K562 (cell line): Measurements from ENCODE around the gene PCSK5. TPM values are rescaled to one million over a fixed set of nuclear protein-coding genes. Genes with fewer than 3 reads are reported as not detected.

Experiments
- ATAC-seq: fragments of 200-7000 bp; cut with Tn5 transposase; 3 replicates; pipeline ENCODE4 v1.9.1; 2020; ENCODE audit warnings: moderate library complexity
- BruUV-seq: library from RNA; stranded (reverse); fragments of 400-500 nt; replicated peaks from 2 replicates; lab custom pipeline; 2021; lab: Mats Ljungman, UMichigan
- CTCF ChIA-PET: fragments of 300-600 bp; formaldehyde crosslinking; extraction: SDS; loops from one replicate; lab custom pipeline; 2021; ENCODE audit warnings: low intra/inter-chr PET ratio; lab: Yijun Ruan, JAX
- POLR2A ChIA-PET: fragments of 300-600, 350-650 bp; sonication (Branson Sonifier 250); formaldehyde crosslinking; extraction: SDS; loops from one replicate; lab custom pipeline; 2021; ENCODE audit warnings: antibody characterized with exemption, inconsistent platforms; lab: Yijun Ruan, JAX
- DNase-seq, 4 experiments: peaks; one replicate each; pipeline versions ENCODE4 v3.0.0 to v3.0.0-alpha.2; 2011 to 2018; ENCODE audit warnings: low spot score in 3 of 4, mixed read lengths in 3 of 4; ENCODE audit errors: extremely low read depth in 1 of 4
- FAIRE-seq: peaks from 2 replicates; lab custom pipeline; 2011; peaks lifted over from hg19 to GRCh38; lab: Jason Lieb, UNC
- H2AFZ ChIP-seq: 2 replicates; pipeline ENCODE4 v1.6.0; 2011; ENCODE audit warnings: low read depth, low read length, control low read depth, inconsistent platforms
- H3K27ac ChIP-seq: fragments of 200-600 bp; 3 replicates; pipeline ENCODE4 v1.8.0; 2011; ENCODE audit warnings: low read depth, mild to moderate bottlenecking, control low read depth, inconsistent platforms, low read length, moderate library complexity, mixed read lengths; ENCODE audit errors: extremely low read depth
- H3K27me3 ChIP-seq, 2 experiments: fragments of 300-600 bp in 1 of 2; 2 replicates in 1 of 2; 3 replicates in 1 of 2; pipeline versions ENCODE4 v1.6.0 to v1.8.0; 2011; ENCODE audit warnings: inconsistent platforms in 2 of 2, low read length in 2 of 2, mild to moderate bottlenecking in 1 of 2, mixed read lengths in 1 of 2, moderate library complexity in 1 of 2; ENCODE audit not compliant: control insufficient read depth in 2 of 2, insufficient read depth in 2 of 2
- H3K36me3 ChIP-seq: fragments of 300-600 bp; 3 replicates; pipeline ENCODE4 v1.8.0; 2011; ENCODE audit warnings: mild to moderate bottlenecking, low read length, inconsistent platforms; ENCODE audit not compliant: control insufficient read depth, insufficient read depth
- H3K4me1 ChIP-seq, 2 experiments: fragments of 200-600 bp in 1 of 2; replicated peaks in 1 of 2; 2 replicates in 1 of 2; 3 replicates in 1 of 2; pipeline versions ENCODE4 v1.5.1 to v1.8.0; 2011; ENCODE audit warnings: inconsistent platforms in 2 of 2, low read length in 2 of 2, mild to moderate bottlenecking in 1 of 2, mixed read lengths in 1 of 2, moderate library complexity in 1 of 2; ENCODE audit not compliant: control insufficient read depth in 2 of 2, insufficient read depth in 2 of 2
- H3K4me2 ChIP-seq: 2 replicates; pipeline ENCODE4 v1.6.1; 2011; ENCODE audit warnings: low read length, control low read depth, inconsistent platforms, mixed read lengths; ENCODE audit not compliant: insufficient read depth
- H3K4me3 ChIP-seq: fragments of 200-600 bp; sonication (generic), shearing (Covaris generic); 2 replicates; pipeline ENCODE4 v1.5.1; 2016; ENCODE audit warnings: control low read depth, inconsistent platforms
- H3K79me2 ChIP-seq: fragments of 200-600 bp; 3 replicates; pipeline ENCODE4 v1.8.0; 2011; ENCODE audit warnings: low read length, inconsistent platforms; ENCODE audit not compliant: control insufficient read depth, insufficient read depth
- H3K9ac ChIP-seq, 2 experiments: 2 replicates each; pipeline versions ENCODE4 v1.6.0 to v1.6.1; 2011; ENCODE audit warnings: low read depth in 2 of 2, low read length in 2 of 2, control low read depth in 1 of 2, inconsistent platforms in 1 of 2, mild to moderate bottlenecking in 1 of 2, mixed read lengths in 1 of 2; ENCODE audit not compliant: insufficient read depth in 1 of 2
- H3K9me1 ChIP-seq: one replicate; pipeline ENCODE4 v1.6.0; 2011; ENCODE audit warnings: inconsistent platforms, mild to moderate bottlenecking, low read length, moderate library complexity; ENCODE audit not compliant: control insufficient read depth, insufficient read depth
- H3K9me3 ChIP-seq: replicated peaks from 2 replicates; pipeline ENCODE4 v1.5.1; 2011; ENCODE audit warnings: low read depth, low read length, inconsistent platforms; ENCODE audit not compliant: control insufficient read depth, insufficient read depth
- H4K20me1 ChIP-seq: replicated peaks from 2 replicates; pipeline ENCODE4 v1.6.1; 2011; ENCODE audit warnings: low read length, inconsistent platforms, mixed read lengths; ENCODE audit not compliant: control insufficient read depth, insufficient read depth
- ARID2 ChIP-seq: fragments of 450-650 bp; IDR thresholded peaks from 2 replicates; pipeline ENCODE4 v1.6.1; 2017; ENCODE audit warnings: antibody characterized with exemption, mild to moderate bottlenecking
- ARNT ChIP-seq, 2 experiments: fragments of 450-650 bp; IDR thresholded peaks; 2 replicates each; pipeline ENCODE4 v1.6.1; 2016; ENCODE audit warnings: mild to moderate bottlenecking in 1 of 2
- BRD9 ChIP-seq: fragments of 450-650 bp; IDR thresholded peaks from 2 replicates; pipeline ENCODE4 v1.6.1; 2018; ENCODE audit warnings: low read depth; ENCODE audit not compliant: partially characterized antibody
- CAMTA2 ChIP-seq: fragments of 250-450 bp; sonication (Bioruptor Pico); conservative IDR thresholded peaks from 2 replicates; pipeline ENCODE4 v1.5.1; 2022
- ESRRA ChIP-seq: fragments of 450-650 bp; IDR thresholded peaks from 2 replicates; pipeline ENCODE4 v1.6.1; 2014; ENCODE audit warnings: low read depth, mild to moderate bottlenecking, moderate library complexity, borderline replicate concordance
- HOMEZ ChIP-seq: fragments of 250-450 bp; sonication (Bioruptor Pico); IDR thresholded peaks from 2 replicates; pipeline ENCODE4 v1.4.0; 2020; ENCODE audit warnings: mild to moderate bottlenecking, moderate library complexity
- ILK ChIP-seq: fragments of 450-650 bp; IDR thresholded peaks from 2 replicates; pipeline ENCODE4 v1.6.1; 2016; ENCODE audit warnings: missing genetic modification characterization, low read depth, mild to moderate bottlenecking, missing compliant biosample characterization, moderate library complexity, borderline replicate concordance
- KDM5B ChIP-seq: fragments of 200-600 bp; sonication (generic); IDR thresholded peaks from 2 replicates; pipeline ENCODE4 v1.6.1; 2012; ENCODE audit warnings: low read depth, mild to moderate bottlenecking, moderate library complexity, low read length, control low read depth, inconsistent platforms; ENCODE audit not compliant: insufficient replicate concordance
- LEF1 ChIP-seq: fragments of 450-650 bp; IDR thresholded peaks from 2 replicates; pipeline ENCODE4 v1.6.1; 2016; ENCODE audit warnings: mild to moderate bottlenecking
- NFE2L1 ChIP-seq: fragments of 450-650 bp; IDR thresholded peaks from 2 replicates; pipeline ENCODE4 v1.6.1; 2016; ENCODE audit warnings: missing genetic modification characterization, low read depth, mild to moderate bottlenecking, missing compliant biosample characterization, moderate library complexity, borderline replicate concordance
- OTX1 ChIP-seq: fragments of 450-650 bp; formaldehyde crosslinking; IDR thresholded peaks from 2 replicates; pipeline ENCODE4 v1.4.0; 2022; ENCODE audit warnings: mild to moderate bottlenecking
- POLR2B ChIP-seq: fragments of 450-650 bp; IDR thresholded peaks from 2 replicates; pipeline ENCODE4 v1.6.1; 2018; ENCODE audit warnings: low read depth; ENCODE audit not compliant: partially characterized antibody
- PPARD ChIP-seq: fragments of 250-450 bp; sonication (Bioruptor Pico); IDR thresholded peaks from 2 replicates; pipeline ENCODE4 v1.8.0; 2022; ENCODE audit warnings: inconsistent platforms, mild to moderate bottlenecking, moderate library complexity
- RBM39 ChIP-seq: fragments of 200-400 bp; formaldehyde crosslinking; optimal IDR thresholded peaks from 2 replicates; pipeline ENCODE3; 2018; ENCODE audit warnings: low read depth, low read length
- SFPQ ChIP-seq: fragments of 200-400 bp; formaldehyde crosslinking; IDR thresholded peaks from 2 replicates; pipeline ENCODE4 v1.6.1; 2017; ENCODE audit warnings: mild to moderate bottlenecking, low read depth, low read length, moderate library complexity
- SRSF7 ChIP-seq: fragments of 200-400 bp; formaldehyde crosslinking; optimal IDR thresholded peaks from 2 replicates; pipeline ENCODE3; 2017; ENCODE audit warnings: mild to moderate bottlenecking, low read depth, low read length
- ZNF778 ChIP-seq: fragments of 450-650 bp; formaldehyde crosslinking; IDR thresholded peaks from 2 replicates; pipeline ENCODE4 v1.4.0; 2020; ENCODE audit warnings: mild to moderate bottlenecking, moderate library complexity
- WGBS: fragments of 100-300 bp; shearing (Covaris generic); methylation state at CpG from one replicate; pipeline ENCODE4 v1.1.6; 2016; ENCODE audit warnings: low coverage, mixed read lengths; ENCODE audit not compliant: insufficient coverage; ENCODE audit errors: missing lambda C conversion rate; 5-methylcytosine and 5-hydroxymethylcytosine counted together
- in situ Hi-C: fragments of 300-500 bp; cut with MboI; formaldehyde crosslinking; loops from 4 replicates; pipeline ENCODE4 v1.15.0; 2018; ENCODE audit warnings: inconsistent platforms, mixed read lengths
- intact Hi-C: fragments of 100-400 bp; cut with micrococcal nuclease; formaldehyde crosslinking; loops from 2 replicates; pipeline ENCODE4 v1.14.2; 2022
- polyA plus RNA-seq, 8 experiments: library from polyadenylated mRNA; depleted of rRNA in 4 of 8; stranded (reverse) in 5 of 8; unstranded in 3 of 8; fragments of >200 nt; fragmentation: Nextera tagmentation in 2 of 8; fragmentation: Illumina TruSeq in 1 of 8; extraction: Ambion mirVana in 2 of 8; extraction: Trizol in 1 of 8; gene quantifications; 2 replicates each; pipeline versions ENCODE4 v1.2.1 to v1.2.3, GENCODE V29; 2011 to 2014; ENCODE audit warnings: inconsistent platforms in 1 of 8, missing spikeins in 1 of 8
- total RNA-seq, 7 experiments: library from RNA; depleted of rRNA in 6 of 7; stranded (reverse); fragments of >200 nt in 6 of 7; fragmentation: Illumina TruSeq in 2 of 7; extraction: Trizol in 2 of 7; gene quantifications; 2 replicates each; pipeline versions ENCODE4 v1.2.1 to v1.2.3, GENCODE V29; 2011 to 2021; ENCODE audit warnings: low replicate concordance in 1 of 7
- TF ChIP-seq, protein P1 (sequence below), 2 experiments: fragments of 250-450 bp in 1 of 2; fragments of 450-650 bp in 1 of 2; sonication (Bioruptor Pico) in 1 of 2; IDR thresholded peaks; 2 replicates each; pipeline versions ENCODE4 v1.6.1 to v1.8.0; 2016 to 2021; ENCODE audit warnings: mild to moderate bottlenecking in 2 of 2, moderate library complexity in 2 of 2, missing compliant biosample characterization in 1 of 2, missing genetic modification characterization in 1 of 2

The PCSK5 gene
- total and polyA plus RNA-seq, 9 of the 15 experiments (the other 6 are each of a cell fraction or from before 2014, with no cell fraction given), result not detected

DNA sequence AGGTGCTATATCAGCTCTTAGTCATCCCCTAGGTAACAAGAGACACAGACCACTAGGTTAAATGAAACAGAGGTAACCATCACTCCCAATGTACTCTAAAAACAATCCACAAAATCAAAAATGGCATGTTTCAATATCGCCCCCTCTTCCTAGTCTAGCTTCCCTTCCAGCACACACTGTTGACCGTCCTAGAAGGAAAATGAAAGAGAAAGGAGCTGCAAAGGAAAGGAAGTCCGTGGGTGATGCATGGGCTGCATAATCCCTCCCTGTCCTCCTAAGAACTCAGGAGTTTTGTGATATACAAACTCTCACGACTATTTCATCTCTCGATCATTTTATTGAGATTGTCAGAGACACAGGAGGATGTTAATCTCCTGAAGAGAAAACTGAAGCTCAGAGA is 402.2 kb downstream of the PCSK5 start (continued):
- TF ChIP-seq KDM5B (no peak), CAMTA2 (CRISPR knock-in tag) (no peak), PPARD (CRISPR knock-in tag) (no peak), ILK (tag) (no peak), ARNT (IDR thresholded peaks at IDR 0.05) (no peak), POLR2B (no peak), HOMEZ (CRISPR knock-in tag) (no peak), LEF1 (no peak), OTX1 (CRISPR knock-in tag) (no peak), NFE2L1 (tag) (no peak)

DNA sequence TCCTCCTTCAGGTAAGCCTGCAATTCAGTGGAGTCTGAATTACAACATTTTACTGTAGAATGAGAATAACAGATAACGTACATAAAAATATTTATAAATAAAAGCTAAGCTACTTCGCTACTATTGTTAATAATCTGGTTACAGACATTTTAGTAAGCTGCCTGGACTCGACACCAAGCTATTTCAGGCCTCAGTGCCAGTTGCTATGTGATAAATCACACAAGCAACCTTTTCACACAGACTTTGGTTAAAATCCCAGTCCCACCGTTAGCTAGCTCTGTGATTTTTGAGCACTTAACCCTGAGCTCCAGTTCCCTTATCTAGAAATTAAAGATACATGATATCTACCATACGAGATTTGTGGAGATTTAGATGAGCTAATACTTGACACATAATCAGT is 403.8 kb downstream of the PCSK5 start:
- WGBS, result 0% methylated on average over 5 of the region's 5 CpGs
- BruUV-seq, result no TSS peak
- no peak overlapping the region for H3K9ac ChIP-seq
- no peaks in the 10 kb centered on the region for H3K79me2 ChIP-seq
- no peaks in the 10 kb centered on the region for H3K36me3 ChIP-seq
- H4K20me1 ChIP-seq, result no peaks in the 10 kb centered on the region
- FAIRE-seq (no peak), ATAC-seq (no peak), DNase-seq (no peak)
- in situ Hi-C loops, result no loop called here
- no peaks in the 10 kb centered on the region for H3K9me1 ChIP-seq
- ChIA-PET POLR2A (interaction anchor here (1.3 kb wide), 1 partner anchor 8 kb away, joined by 5 read pairs; no protein-coding TSS in a partner anchor), CTCF (no interaction called here)
- no peak overlapping the region for H3K27ac ChIP-seq
- H3K9me3 ChIP-seq, result no peaks in the 10 kb centered on the region
- intact Hi-C loops, result loop anchor here (10.0 kb wide), 1 partner anchor 430 kb away; no protein-coding TSS in a partner anchor
- no peak overlapping the region for H2AFZ ChIP-seq
- H3K4me2 ChIP-seq, result no peak overlapping the region
- no peak overlapping the region for H3K4me3 ChIP-seq
- H3K4me1 ChIP-seq, result no peaks in the 10 kb centered on the region
- peaks cover 2 to 12% of the 10 kb centered on the region in 2 experiments; a peak in 2 of 5 replicates for H3K27me3 ChIP-seq
- TF ChIP-seq BRD9 (no peak), ZNF778 (CRISPR knock-in tag) (no peak), ESRRA (no peak), SRSF7 (no peak), SFPQ (no peak), ARID2 (no peak), RBM39 (no peak)
- TF ChIP-seq, protein P1, sequence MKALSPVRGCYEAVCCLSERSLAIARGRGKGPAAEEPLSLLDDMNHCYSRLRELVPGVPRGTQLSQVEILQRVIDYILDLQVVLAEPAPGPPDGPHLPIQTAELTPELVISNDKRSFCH (CRISPR knock-in tag; IDR thresholded peaks at IDR 0.05), result no peak
- TF ChIP-seq, protein P1 (tag; IDR thresholded peaks at IDR 0.05), result no peak
